Measurements from ENCODE around the gene ABCA7.

DNA sequence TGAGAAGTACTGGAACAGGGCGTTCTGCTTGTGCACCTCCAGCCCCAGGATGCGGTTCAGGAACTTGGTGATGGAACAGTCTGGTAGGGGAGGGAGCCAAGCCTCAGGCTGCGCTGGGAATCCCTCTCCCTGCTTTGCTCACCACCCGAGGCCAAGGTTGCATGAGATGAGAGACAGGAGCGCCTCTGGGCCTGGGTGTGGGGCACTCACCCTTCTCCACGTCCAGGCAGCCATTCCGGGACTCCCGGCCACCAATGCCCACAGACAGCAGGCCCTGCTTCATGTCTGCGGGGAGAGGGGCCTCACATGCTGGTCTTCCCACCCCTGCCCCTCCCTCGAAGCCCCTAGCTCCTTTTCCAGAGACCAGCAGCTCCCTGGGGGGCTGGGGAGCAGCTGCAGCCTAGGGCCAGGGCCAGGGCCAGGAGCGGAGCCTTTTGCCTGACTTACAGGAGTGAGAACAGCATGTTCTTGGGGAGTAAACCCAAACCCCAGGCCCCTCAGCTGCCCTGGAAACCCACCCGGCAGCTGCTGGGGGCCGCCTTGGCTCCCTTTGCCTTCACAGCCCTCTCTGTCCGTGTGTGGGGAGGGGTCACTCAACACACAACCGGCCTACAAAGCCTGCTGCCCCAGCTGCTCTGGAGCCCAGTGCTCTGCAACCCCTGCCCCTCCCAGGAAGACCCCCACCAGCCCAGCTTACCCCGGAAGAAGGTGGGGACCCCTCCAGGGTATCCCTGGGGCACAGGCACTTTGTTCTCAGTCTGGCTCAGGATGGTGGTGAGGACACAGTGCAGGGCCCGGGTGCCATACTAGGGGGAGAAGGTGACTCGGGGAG lies 71.1 kb downstream of the ABCA7 start:
- TF ChIP-seq, protein P1, sequence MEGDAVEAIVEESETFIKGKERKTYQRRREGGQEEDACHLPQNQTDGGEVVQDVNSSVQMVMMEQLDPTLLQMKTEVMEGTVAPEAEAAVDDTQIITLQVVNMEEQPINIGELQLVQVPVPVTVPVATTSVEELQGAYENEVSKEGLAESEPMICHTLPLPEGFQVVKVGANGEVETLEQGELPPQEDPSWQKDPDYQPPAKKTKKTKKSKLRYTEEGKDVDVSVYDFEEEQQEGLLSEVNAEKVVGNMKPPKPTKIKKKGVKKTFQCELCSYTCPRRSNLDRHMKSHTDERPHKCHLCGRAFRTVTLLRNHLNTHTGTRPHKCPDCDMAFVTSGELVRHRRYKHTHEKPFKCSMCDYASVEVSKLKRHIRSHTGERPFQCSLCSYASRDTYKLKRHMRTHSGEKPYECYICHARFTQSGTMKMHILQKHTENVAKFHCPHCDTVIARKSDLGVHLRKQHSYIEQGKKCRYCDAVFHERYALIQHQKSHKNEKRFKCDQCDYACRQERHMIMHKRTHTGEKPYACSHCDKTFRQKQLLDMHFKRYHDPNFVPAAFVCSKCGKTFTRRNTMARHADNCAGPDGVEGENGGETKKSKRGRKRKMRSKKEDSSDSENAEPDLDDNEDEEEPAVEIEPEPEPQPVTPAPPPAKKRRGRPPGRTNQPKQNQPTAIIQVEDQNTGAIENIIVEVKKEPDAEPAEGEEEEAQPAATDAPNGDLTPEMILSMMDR (IDR thresholded peaks at IDR 0.05): no peak
- TF ChIP-seq POLR2A (IDR thresholded peaks at IDR 0.05) (no peak), EP300 (IDR thresholded peaks at IDR 0.05) (no peak), POLR2AphosphoS5 (IDR thresholded peaks at IDR 0.05) (peak in 1 of 4 donors; percentile 3)

All from sigmoid colon (tissue), 4 donors.